K562 (cell line): ENCODE measurements around the gene PPAN. TPM values are rescaled to one million over a fixed set of nuclear protein-coding genes. Genes with fewer than 3 reads are reported as not detected.

Experiments used
- ASH1L ChIP-seq: fragments of 450-650 bp; IDR thresholded peaks from 2 replicates; pipeline ENCODE4 v1.6.1; 2018; ENCODE audit warnings: borderline replicate concordance, mild to moderate bottlenecking, low read depth; ENCODE audit not compliant: partially characterized antibody
- ATF1 ChIP-seq, 2 experiments: fragments of 450-650 bp in 1 of 2; IDR thresholded peaks; 2 replicates each; pipeline ENCODE4 v1.6.1; 2016; ENCODE audit warnings: missing compliant biosample characterization in 1 of 2, missing genetic modification characterization in 1 of 2
- CREM ChIP-seq: IDR thresholded peaks from 2 replicates; pipeline ENCODE4 v1.6.1; 2014; ENCODE audit warnings: antibody characterized with exemption, low read depth
- HNRNPK ChIP-seq: fragments of 200-400 bp; formaldehyde crosslinking; IDR thresholded peaks from one replicate; pipeline ENCODE4 v1.6.1; 2018; ENCODE audit warnings: mild to moderate bottlenecking, low read depth, low read length; ENCODE audit not compliant: poor library complexity, severe bottlenecking
- HNRNPUL1 ChIP-seq: fragments of 200-400 bp; formaldehyde crosslinking; IDR thresholded peaks from 2 replicates; pipeline ENCODE4 v1.6.1; 2017; ENCODE audit warnings: low read length
- KHSRP ChIP-seq: fragments of 450-650 bp; IDR thresholded peaks from 2 replicates; pipeline ENCODE4 v1.6.1; 2017
- MCM5 ChIP-seq: fragments of 450-650 bp; IDR thresholded peaks from 2 replicates; pipeline ENCODE4 v1.6.1; 2016; ENCODE audit warnings: low read depth
- MXI1 ChIP-seq: IDR thresholded peaks from 2 replicates; pipeline ENCODE4 v1.6.1; 2011; ENCODE audit warnings: low read depth, mild to moderate bottlenecking, improper control_type of control experiment, low read length
- NR3C1 ChIP-seq: sonication (generic); formaldehyde crosslinking; IDR thresholded peaks from 2 replicates; pipeline ENCODE4 v1.8.1; 2022; ENCODE audit warnings: missing genetic modification reagents
- POLR2B ChIP-seq: fragments of 450-650 bp; IDR thresholded peaks from 2 replicates; pipeline ENCODE4 v1.6.1; 2018; ENCODE audit warnings: low read depth; ENCODE audit not compliant: partially characterized antibody
- POLR3A ChIP-seq: IDR thresholded peaks from 2 replicates; pipeline ENCODE4 v1.6.1; 2011; ENCODE audit warnings: borderline replicate concordance, mild to moderate bottlenecking, moderate library complexity; ENCODE audit not compliant: insufficient read length, insufficient read depth; ENCODE audit errors: extremely low read depth
- SAP30 ChIP-seq: fragments of 200-600 bp; sonication (generic); IDR thresholded peaks from 2 replicates; pipeline ENCODE4 v1.6.1; 2012; ENCODE audit warnings: borderline replicate concordance, low read depth, mild to moderate bottlenecking, moderate library complexity, low read length, control low read depth, inconsistent platforms; ENCODE audit not compliant: insufficient read depth, poor library complexity, severe bottlenecking
- TEAD1 ChIP-seq, 2 experiments: fragments of 450-650 bp in 1 of 2; sonication (generic) in 1 of 2; formaldehyde crosslinking; IDR thresholded peaks; 2 replicates each; pipeline versions ENCODE4 v1.4.0 to v1.8.0; 2020 to 2022; ENCODE audit warnings: mild to moderate bottlenecking in 2 of 2, missing genetic modification reagents in 1 of 2
- ZNF232 ChIP-seq: sonication (generic); formaldehyde crosslinking; IDR thresholded peaks from 2 replicates; pipeline ENCODE4 v1.8.0; 2022; ENCODE audit warnings: mild to moderate bottlenecking, missing genetic modification reagents
- ZNF311 ChIP-seq: fragments of 250-450 bp; sonication (Bioruptor Pico); IDR thresholded peaks from 2 replicates; pipeline ENCODE4 v1.4.0; 2020; ENCODE audit warnings: mild to moderate bottlenecking, moderate library complexity
- ZNF384 ChIP-seq: IDR thresholded peaks from 2 replicates; pipeline ENCODE4 v1.6.1; 2012; ENCODE audit warnings: low read depth, low read length, improper control_type of control experiment
- ZNF766 ChIP-seq: fragments of 200-800 bp; sonication (Bioruptor generic); conservative IDR thresholded peaks from 2 replicates; pipeline ENCODE4 v1.6.1; 2016; ENCODE audit warnings: missing genetic modification characterization, missing compliant biosample characterization
- polyA plus RNA-seq, 8 experiments: library from polyadenylated mRNA; depleted of rRNA in 4 of 8; stranded (reverse) in 5 of 8; unstranded in 3 of 8; fragments of >200 nt; fragmentation: Nextera tagmentation in 2 of 8; fragmentation: Illumina TruSeq in 1 of 8; extraction: Ambion mirVana in 2 of 8; extraction: Trizol in 1 of 8; gene quantifications; 2 replicates each; pipeline versions ENCODE4 v1.2.1 to v1.2.3, GENCODE V29; 2011 to 2014; ENCODE audit warnings: inconsistent platforms in 1 of 8, missing spikeins in 1 of 8
- total RNA-seq, 7 experiments: library from RNA; depleted of rRNA in 6 of 7; stranded (reverse); fragments of >200 nt in 6 of 7; fragmentation: Illumina TruSeq in 2 of 7; extraction: Trizol in 2 of 7; gene quantifications; 2 replicates each; pipeline versions ENCODE4 v1.2.1 to v1.2.3, GENCODE V29; 2011 to 2021; ENCODE audit warnings: low replicate concordance in 1 of 7
- TF ChIP-seq, protein P1 (sequence below): fragments of 450-650 bp; IDR thresholded peaks from 2 replicates; pipeline ENCODE4 v1.6.1; 2016; ENCODE audit warnings: borderline replicate concordance
- TF ChIP-seq, protein P2 (sequence below): fragments of 450-650 bp; IDR thresholded peaks from 2 replicates; pipeline ENCODE4 v1.6.1; 2017; ENCODE audit warnings: mild to moderate bottlenecking, moderate library complexity

The PPAN gene
- total and polyA plus RNA-seq, 9 of the 15 experiments (the other 6 are each of a cell fraction or from before 2014, with no cell fraction given): 2.2 to 129 (median 59.1) TPM

DNA sequence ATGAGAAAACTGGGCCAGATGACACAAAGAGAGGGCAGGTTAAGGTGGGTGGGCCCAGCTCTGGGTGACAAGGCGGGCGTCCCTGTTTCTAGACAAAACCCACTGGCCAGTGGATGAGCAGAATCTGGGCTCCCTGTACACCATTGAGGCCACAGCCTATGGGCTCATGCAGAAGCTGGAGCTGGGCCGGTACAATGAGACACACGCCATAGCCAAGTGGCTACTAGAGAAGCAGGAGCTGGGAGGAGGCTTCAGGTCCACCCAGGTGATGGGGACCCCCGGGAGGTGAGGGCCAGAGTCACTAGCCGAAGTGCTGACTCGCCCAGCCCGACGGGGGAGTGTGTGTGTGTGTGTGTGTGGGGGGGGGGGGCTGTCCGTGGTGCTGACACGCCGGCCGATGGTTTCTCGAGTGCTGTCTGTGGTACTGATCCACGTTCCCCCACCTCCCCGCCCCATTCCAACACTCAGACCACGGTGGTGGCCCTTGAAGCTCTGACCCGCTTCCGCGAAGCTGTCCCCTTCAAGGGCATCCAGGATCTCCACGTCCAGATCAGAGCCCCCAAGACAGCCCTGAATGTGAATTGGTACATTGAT, 44.3 kb upstream of the PPAN start (continued):
- peak; percentile 49; the same call in 1 of the 2 replicates for TF ChIP-seq MXI1
- TF ChIP-seq ZNF311: no peak
- TF ChIP-seq POLR3A: no peak
- TF ChIP-seq SAP30: peak; percentile 61
- TF ChIP-seq ZNF232 (CRISPR knock-in tag): 0 out of 2 replicates have a peak, but pooled peaks have one; percentile 56
- TF ChIP-seq HNRNPUL1: no peak
- TF ChIP-seq MCM5: no peak
- TF ChIP-seq HNRNPK: no peak
- no peak; a peak in 1 of 4 replicates for TF ChIP-seq TEAD1 (CRISPR knock-in tag; IDR thresholded peaks at IDR 0.05)
- peak; percentile 66; the same call in 1 of the 2 replicates for TF ChIP-seq ZNF766 (CRISPR knock-in tag)
- TF ChIP-seq, protein P1, sequence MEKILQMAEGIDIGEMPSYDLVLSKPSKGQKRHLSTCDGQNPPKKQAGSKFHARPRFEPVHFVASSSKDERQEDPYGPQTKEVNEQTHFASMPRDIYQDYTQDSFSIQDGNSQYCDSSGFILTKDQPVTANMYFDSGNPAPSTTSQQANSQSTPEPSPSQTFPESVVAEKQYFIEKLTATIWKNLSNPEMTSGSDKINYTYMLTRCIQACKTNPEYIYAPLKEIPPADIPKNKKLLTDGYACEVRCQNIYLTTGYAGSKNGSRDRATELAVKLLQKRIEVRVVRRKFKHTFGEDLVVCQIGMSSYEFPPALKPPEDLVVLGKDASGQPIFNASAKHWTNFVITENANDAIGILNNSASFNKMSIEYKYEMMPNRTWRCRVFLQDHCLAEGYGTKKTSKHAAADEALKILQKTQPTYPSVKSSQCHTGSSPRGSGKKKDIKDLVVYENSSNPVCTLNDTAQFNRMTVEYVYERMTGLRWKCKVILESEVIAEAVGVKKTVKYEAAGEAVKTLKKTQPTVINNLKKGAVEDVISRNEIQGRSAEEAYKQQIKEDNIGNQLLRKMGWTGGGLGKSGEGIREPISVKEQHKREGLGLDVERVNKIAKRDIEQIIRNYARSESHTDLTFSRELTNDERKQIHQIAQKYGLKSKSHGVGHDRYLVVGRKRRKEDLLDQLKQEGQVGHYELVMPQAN: no peak
- TF ChIP-seq ASH1L: no peak
- no peak for TF ChIP-seq ATF1 (CRISPR knock-in tag; IDR thresholded peaks at IDR 0.05)
- TF ChIP-seq ATF1 (tag; IDR thresholded peaks at IDR 0.05): no peak
- TF ChIP-seq NR3C1 (CRISPR knock-in tag): peak; percentile 89
- TF ChIP-seq KHSRP: no peak
- TF ChIP-seq ZNF384: no peak
- peak; percentile 58 for TF ChIP-seq CREM
- no peak for TF ChIP-seq POLR2B
- TF ChIP-seq, protein P2, sequence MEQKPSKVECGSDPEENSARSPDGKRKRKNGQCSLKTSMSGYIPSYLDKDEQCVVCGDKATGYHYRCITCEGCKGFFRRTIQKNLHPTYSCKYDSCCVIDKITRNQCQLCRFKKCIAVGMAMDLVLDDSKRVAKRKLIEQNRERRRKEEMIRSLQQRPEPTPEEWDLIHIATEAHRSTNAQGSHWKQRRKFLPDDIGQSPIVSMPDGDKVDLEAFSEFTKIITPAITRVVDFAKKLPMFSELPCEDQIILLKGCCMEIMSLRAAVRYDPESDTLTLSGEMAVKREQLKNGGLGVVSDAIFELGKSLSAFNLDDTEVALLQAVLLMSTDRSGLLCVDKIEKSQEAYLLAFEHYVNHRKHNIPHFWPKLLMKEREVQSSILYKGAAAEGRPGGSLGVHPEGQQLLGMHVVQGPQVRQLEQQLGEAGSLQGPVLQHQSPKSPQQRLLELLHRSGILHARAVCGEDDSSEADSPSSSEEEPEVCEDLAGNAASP: no peak
